ENCODE measurements around the gene FHDC1.

FHDC1 gene

DNA sequence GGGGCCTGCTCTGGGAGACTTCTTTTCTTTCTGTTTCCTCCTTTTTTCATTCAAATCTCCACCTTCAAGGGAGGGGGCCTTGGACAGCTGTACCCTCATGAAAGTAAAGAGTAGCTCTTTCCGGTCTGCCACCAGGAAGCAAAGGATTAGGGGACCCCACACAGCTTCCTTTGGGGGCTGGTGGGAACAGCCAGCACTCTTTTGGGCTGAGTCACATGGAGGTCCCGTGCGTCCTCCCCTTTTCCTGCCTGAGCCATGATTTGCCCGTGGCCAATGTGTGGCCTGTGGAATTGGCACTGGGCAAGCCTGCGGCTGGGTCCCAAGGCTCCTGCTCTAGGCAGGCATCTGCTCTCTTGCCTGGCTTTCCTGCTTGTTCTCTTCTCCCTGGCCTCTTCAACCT, 65.5 kb downstream of the FHDC1 start:
- Histone ChIP-seq H3K27ac (ENCODE audit: low read depth, low read length) (no peak overlapping the region), H3K4me3 (ENCODE audit: low read length) (no peak overlapping the region), H3K9me3 (ENCODE audit: control insufficient read depth, insufficient read depth, low read length) (no peaks in the 10 kb centered on the region), H3K9me2 (replicated peaks; ENCODE audit: control insufficient read depth, low read length) (no peaks in the 10 kb centered on the region), H3K4me1 (ENCODE audit: control insufficient read depth, low read length) (no peaks in the 10 kb centered on the region), H3K36me3 (ENCODE audit: control insufficient read depth, low read length) (no peaks in the 10 kb centered on the region), H4K20me1 (ENCODE audit: control insufficient read depth, insufficient read depth, low read depth, low read length) (no peaks in the 10 kb centered on the region), H3K79me2 (ENCODE audit: control insufficient read depth, low read length) (no peaks in the 10 kb centered on the region), H3K4me2 (ENCODE audit: low read length) (no peak overlapping the region), H3F3A (ENCODE audit: control insufficient read depth, insufficient read depth) (no peaks in the 10 kb centered on the region), H3K27me3 (ENCODE audit: control insufficient read depth, low read length) (no peaks in the 10 kb centered on the region; the same call in 1 of the 2 replicates)
- TF ChIP-seq, protein P1, sequence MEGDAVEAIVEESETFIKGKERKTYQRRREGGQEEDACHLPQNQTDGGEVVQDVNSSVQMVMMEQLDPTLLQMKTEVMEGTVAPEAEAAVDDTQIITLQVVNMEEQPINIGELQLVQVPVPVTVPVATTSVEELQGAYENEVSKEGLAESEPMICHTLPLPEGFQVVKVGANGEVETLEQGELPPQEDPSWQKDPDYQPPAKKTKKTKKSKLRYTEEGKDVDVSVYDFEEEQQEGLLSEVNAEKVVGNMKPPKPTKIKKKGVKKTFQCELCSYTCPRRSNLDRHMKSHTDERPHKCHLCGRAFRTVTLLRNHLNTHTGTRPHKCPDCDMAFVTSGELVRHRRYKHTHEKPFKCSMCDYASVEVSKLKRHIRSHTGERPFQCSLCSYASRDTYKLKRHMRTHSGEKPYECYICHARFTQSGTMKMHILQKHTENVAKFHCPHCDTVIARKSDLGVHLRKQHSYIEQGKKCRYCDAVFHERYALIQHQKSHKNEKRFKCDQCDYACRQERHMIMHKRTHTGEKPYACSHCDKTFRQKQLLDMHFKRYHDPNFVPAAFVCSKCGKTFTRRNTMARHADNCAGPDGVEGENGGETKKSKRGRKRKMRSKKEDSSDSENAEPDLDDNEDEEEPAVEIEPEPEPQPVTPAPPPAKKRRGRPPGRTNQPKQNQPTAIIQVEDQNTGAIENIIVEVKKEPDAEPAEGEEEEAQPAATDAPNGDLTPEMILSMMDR (IDR thresholded peaks at IDR 0.05; ENCODE audit: low read depth, low read length, poor library complexity, severe bottlenecking) = no peak
- TF ChIP-seq EZH2phosphoT487 (IDR thresholded peaks at IDR 0.05; ENCODE audit: borderline replicate concordance, low read length) = no peak

DNA sequence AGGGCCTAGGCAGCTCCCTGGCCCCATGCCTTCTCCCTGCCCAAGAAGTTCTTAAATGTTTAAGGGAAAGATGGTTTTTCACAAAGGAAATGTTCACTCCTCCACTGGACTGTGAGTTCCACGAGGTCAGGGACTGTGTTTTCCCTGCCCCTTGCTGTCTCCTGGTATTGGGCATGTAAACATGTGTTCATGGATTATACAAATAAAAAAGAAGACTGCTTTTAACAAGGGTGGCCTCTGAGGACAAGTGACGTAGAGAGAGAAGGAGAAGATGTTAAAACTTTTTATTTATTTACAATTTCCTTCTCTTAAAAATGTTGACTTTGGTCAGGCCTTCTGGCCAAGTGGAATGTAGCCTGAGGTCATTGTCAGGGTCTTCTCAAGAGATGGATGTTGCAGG, 66.0 kb downstream of the FHDC1 start:
- Histone ChIP-seq H4K20me1 (ENCODE audit: control insufficient read depth, insufficient read depth, low read depth, low read length) (no peaks in the 10 kb centered on the region), H3K27me3 (ENCODE audit: control insufficient read depth, low read length) (no peaks in the 10 kb centered on the region; the same call in 1 of the 2 replicates), H3K4me1 (ENCODE audit: control insufficient read depth, low read length) (no peaks in the 10 kb centered on the region), H3K4me3 (ENCODE audit: low read length) (no peak overlapping the region), H3F3A (ENCODE audit: control insufficient read depth, insufficient read depth) (no peaks in the 10 kb centered on the region), H3K36me3 (ENCODE audit: control insufficient read depth, low read length) (no peaks in the 10 kb centered on the region), H3K27ac (ENCODE audit: low read depth, low read length) (no peak overlapping the region), H3K4me2 (ENCODE audit: low read length) (no peak overlapping the region), H3K79me2 (ENCODE audit: control insufficient read depth, low read length) (no peaks in the 10 kb centered on the region), H3K9me3 (ENCODE audit: control insufficient read depth, insufficient read depth, low read length) (no peaks in the 10 kb centered on the region), H3K9me2 (replicated peaks; ENCODE audit: control insufficient read depth, low read length) (no peaks in the 10 kb centered on the region)
- TF ChIP-seq EZH2phosphoT487 (IDR thresholded peaks at IDR 0.05; ENCODE audit: borderline replicate concordance, low read length) = no peak
- TF ChIP-seq, protein P1 (IDR thresholded peaks at IDR 0.05; ENCODE audit: low read depth, low read length, poor library complexity, severe bottlenecking) = no peak

DNA sequence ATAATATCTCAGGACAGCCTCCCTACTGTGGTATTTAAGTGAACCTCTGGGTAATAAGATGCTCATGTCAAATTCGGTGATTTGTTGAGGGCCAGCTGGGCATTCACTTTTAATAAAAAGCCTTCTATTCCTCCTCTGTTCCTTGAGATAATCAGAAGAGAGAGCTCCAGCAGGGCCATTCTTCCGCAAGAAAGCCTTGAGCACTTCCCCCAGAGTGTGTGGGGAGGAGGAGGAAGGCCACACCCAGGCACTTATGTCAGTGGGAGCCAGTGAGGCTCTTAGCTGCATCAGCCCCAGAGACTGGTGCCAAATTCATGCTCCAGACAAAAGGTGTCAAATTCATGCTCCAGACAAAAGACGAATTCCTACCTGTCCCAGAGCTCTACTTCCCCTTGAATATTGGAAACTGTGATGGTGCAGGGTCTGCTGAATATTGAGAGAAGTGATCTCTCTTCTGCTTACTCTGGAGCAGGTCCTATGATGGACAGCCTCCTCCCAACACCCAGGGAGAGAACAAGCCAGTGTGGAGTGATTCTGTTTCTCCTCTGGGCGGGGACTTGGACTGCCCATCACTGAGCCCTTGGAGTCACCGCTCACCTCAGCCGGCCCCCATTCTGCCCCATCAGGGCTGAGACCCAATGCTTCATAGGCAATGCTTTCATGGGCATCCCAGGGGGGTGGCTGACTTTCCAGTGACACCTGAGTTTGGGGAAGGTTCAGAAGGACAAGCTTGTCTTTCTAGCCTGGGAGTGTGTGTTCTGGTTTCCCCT, 68.1 kb downstream of the FHDC1 start:
- Histone ChIP-seq H3K27me3 (ENCODE audit: control insufficient read depth, low read length) (no peaks in the 10 kb centered on the region; the same call in 1 of the 2 replicates), H3K79me2 (ENCODE audit: control insufficient read depth, low read length) (no peaks in the 10 kb centered on the region), H4K20me1 (ENCODE audit: control insufficient read depth, insufficient read depth, low read depth, low read length) (no peaks in the 10 kb centered on the region), H3K36me3 (ENCODE audit: control insufficient read depth, low read length) (no peaks in the 10 kb centered on the region), H3K4me3 (ENCODE audit: low read length) (no peak overlapping the region), H3K4me1 (ENCODE audit: control insufficient read depth, low read length) (no peaks in the 10 kb centered on the region), H3K9me3 (ENCODE audit: control insufficient read depth, insufficient read depth, low read length) (no peaks in the 10 kb centered on the region), H3F3A (ENCODE audit: control insufficient read depth, insufficient read depth) (no peaks in the 10 kb centered on the region), H3K4me2 (ENCODE audit: low read length) (no peak overlapping the region), H3K9me2 (replicated peaks; ENCODE audit: control insufficient read depth, low read length) (no peaks in the 10 kb centered on the region), H3K27ac (ENCODE audit: low read depth, low read length) (no peak overlapping the region)
- no peak for TF ChIP-seq EZH2phosphoT487 (IDR thresholded peaks at IDR 0.05; ENCODE audit: borderline replicate concordance, low read length)
- TF ChIP-seq, protein P1 (IDR thresholded peaks at IDR 0.05; ENCODE audit: low read depth, low read length, poor library complexity, severe bottlenecking) = no peak
